ENCODE data around the gene COL8A1.

- no peak for TF ChIP-seq CTCF (IDR thresholded peaks at IDR 0.05)
- TF ChIP-seq POLR2A (IDR thresholded peaks at IDR 0.05) = no peak
These were observed 161.0 kb downstream of the COL8A1 start for GRCh38 chr3:99799422-99799821.
